Endothelial cell (in vitro differentiated cells): Measurements from ENCODE around the gene ANTXR1. TPM values are rescaled to one million over a fixed set of nuclear protein-coding genes. Genes with fewer than 3 reads are reported as not detected.

Experiments
- DNase-seq: peaks from one replicate; pipeline ENCODE4 v3.0.0; 2021; ENCODE audit warnings: low spot score
- H3K27ac Mint-ChIP-seq: one replicate; pipeline ENCODE4 v1.8.0; 2021; ENCODE audit warnings: mixed read lengths, inconsistent platforms; ENCODE audit not compliant: unreplicated experiment
- H3K27me3 Mint-ChIP-seq: one replicate; pipeline ENCODE4 v1.8.0; 2021; ENCODE audit warnings: mild to moderate bottlenecking, moderate library complexity, mixed read lengths, inconsistent platforms; ENCODE audit not compliant: unreplicated experiment
- H3K36me3 Mint-ChIP-seq: one replicate; pipeline ENCODE4 v1.8.0; 2021; ENCODE audit warnings: mild to moderate bottlenecking, low read depth, mixed read lengths, inconsistent platforms; ENCODE audit not compliant: unreplicated experiment
- H3K4me1 Mint-ChIP-seq: one replicate; pipeline ENCODE4 v1.8.0; 2021; ENCODE audit warnings: mild to moderate bottlenecking, mixed read lengths, inconsistent platforms; ENCODE audit not compliant: unreplicated experiment
- H3K4me3 Mint-ChIP-seq: one replicate; pipeline ENCODE4 v1.8.0; 2021; ENCODE audit warnings: mild to moderate bottlenecking, mixed read lengths, inconsistent platforms; ENCODE audit not compliant: unreplicated experiment
- H3K9me3 Mint-ChIP-seq: one replicate; pipeline ENCODE4 v1.8.0; 2021; ENCODE audit warnings: mixed read lengths, inconsistent platforms; ENCODE audit not compliant: unreplicated experiment
- CTCF ChIP-seq: fragments of 200-600 bp; sonication (generic); IDR thresholded peaks from one replicate; pipeline ENCODE4 v1.5.0; 2021; ENCODE audit warnings: antibody characterized with exemption; ENCODE audit not compliant: unreplicated experiment
- total RNA-seq: library from RNA; stranded (reverse); fragmentation: NEBNext Ultra II Directional; extraction: Animal tissue kit (Norgen Biotek cat#: 25700); gene quantifications from one replicate; pipeline ENCODE4 v1.2.1, GENCODE V29; 2021; ENCODE audit not compliant: unreplicated experiment

The ANTXR1 gene
- total RNA-seq, 1 donor from 2014 or later = 7.5 TPM

- no peaks in the 10 kb centered on the region for H3K27me3 Mint-ChIP-seq
- TF ChIP-seq CTCF = no peak
- H3K9me3 Mint-ChIP-seq = no peaks in the 10 kb centered on the region
- H3K36me3 Mint-ChIP-seq = no peaks in the 10 kb centered on the region
- H3K4me1 Mint-ChIP-seq = peaks cover 3% of the 10 kb centered on the region
- no peak for DNase-seq
- H3K4me3 Mint-ChIP-seq = no peak overlapping the region
- no peak overlapping the region for H3K27ac Mint-ChIP-seq
Observed at GRCh38 chr2:69134306-69134945, 121.4 kb downstream of the ANTXR1 start.

GRCh38 chr2:69138247-69138772 lies 125.3 kb downstream of the ANTXR1 start:
- no peak overlapping the region for H3K27ac Mint-ChIP-seq
- no peak for TF ChIP-seq CTCF
- no peaks in the 10 kb centered on the region for H3K9me3 Mint-ChIP-seq
- no peaks in the 10 kb centered on the region for H3K36me3 Mint-ChIP-seq
- H3K4me3 Mint-ChIP-seq = no peak overlapping the region
- H3K27me3 Mint-ChIP-seq = no peaks in the 10 kb centered on the region
- H3K4me1 Mint-ChIP-seq = no peaks in the 10 kb centered on the region
- no peak for DNase-seq

DNA sequence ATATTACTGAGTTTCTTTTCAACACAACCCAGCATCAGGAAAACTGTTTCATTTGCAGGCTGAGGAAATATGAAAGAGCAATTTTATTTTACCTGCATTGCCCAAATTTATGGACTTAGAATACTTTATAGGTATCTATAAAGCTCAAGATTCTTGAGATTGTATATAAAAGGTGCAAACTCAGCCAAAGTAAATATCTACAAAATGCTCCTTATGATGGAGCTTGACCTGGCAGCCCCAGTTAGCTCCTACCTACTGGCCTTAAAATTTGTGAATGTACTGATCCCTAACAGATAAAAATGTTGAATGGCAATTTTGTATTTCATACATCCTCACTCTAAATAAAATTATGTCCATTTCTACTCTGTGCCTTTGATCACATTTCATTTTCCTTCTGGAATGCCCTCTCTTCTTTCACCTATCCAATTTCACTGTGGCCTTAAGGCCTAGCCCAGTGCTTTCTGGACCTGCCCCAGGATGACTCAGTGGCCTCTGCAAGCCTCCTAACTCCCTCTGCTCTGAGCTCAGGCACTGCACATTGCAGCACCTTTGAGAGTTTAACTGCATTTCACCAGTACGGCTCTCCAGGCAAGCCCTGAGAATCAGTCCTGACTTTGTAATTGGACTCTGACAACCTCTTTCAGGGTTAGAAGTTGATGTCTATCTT lies 125.9 kb downstream of the ANTXR1 start:
- Mint-ChIP-seq H3K36me3 (no peaks in the 10 kb centered on the region), H3K27ac (no peak overlapping the region), H3K4me1 (no peaks in the 10 kb centered on the region), H3K9me3 (no peaks in the 10 kb centered on the region), H3K27me3 (no peaks in the 10 kb centered on the region), H3K4me3 (no peak overlapping the region)
- no peak for DNase-seq
- TF ChIP-seq CTCF = no peak

DNA sequence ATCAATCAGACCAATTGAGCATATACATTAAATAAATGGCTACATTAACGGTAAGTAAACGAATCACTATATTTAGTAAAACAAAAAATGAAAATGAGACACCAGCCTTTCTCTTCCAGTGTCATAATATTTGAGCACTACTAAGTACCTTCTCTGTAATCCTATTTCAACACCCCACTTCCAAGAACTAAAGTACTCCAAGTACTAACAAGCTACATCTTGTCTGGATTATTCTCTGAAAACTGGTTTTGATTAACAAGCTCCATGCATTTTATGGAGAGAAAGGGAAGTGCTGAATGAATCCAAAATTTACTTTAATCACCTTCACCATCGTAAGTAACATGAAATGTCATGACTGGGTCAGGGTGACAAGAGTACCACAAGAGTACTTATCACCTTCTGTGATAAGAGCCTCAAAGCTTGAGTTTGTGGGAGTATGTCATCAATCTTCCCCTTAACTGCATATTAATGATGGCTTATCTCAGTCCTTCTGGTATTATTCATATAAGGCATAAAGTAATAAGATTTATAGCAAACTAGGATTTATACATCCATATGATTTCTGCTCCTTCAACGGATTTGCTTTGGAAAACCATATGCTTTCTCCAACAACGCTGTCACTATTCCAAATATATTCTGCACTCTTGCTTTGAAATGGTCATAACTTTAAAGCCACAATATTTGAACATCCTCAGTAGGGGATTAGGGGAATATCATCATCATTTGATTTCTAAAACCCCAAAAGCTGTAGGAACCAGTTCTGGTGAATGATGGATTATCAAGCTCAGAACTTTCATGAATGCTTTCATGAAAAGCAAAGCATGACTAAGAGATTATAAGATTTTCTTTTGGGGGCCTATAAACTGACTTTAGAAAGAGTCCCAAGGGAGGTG lies 127.0 kb downstream of the ANTXR1 start:
- no peak for DNase-seq
- H3K36me3 Mint-ChIP-seq = no peaks in the 10 kb centered on the region
- no peaks in the 10 kb centered on the region for H3K27me3 Mint-ChIP-seq
- no peak overlapping the region for H3K4me3 Mint-ChIP-seq
- no peak overlapping the region for H3K27ac Mint-ChIP-seq
- no peaks in the 10 kb centered on the region for H3K9me3 Mint-ChIP-seq
- no peaks in the 10 kb centered on the region for H3K4me1 Mint-ChIP-seq
- TF ChIP-seq CTCF = no peak
